Right lobe of liver (tissue), 4 donors: Measurements from ENCODE around the gene HRNR.

ENCODE experiments used
- POLR2A ChIP-seq: fragments of 450-650 bp; IDR thresholded peaks from one replicate; pipeline ENCODE4 v1.6.1; 2017; ENCODE audit warnings: antibody characterized with exemption, mild to moderate bottlenecking
- TF ChIP-seq, protein P1 (sequence below), 4 donors: fragments of 200-600 bp in 3 of 4; fragments of 450-650 bp in 1 of 4; IDR thresholded peaks; one replicate each; pipeline versions ENCODE4 v1.5.1 to v1.8.0; 2016 to 2022; ENCODE audit warnings: antibody characterized with exemption in 4 of 4, mild to moderate bottlenecking in 2 of 4
- donor health status: DM: no; HTN: no; CAD: no.
- donor health status: DM: no; HTN: no; CAD: no.
- donor health status: DM: no; HTN: yes; CAD: no.

GRCh38 chr1:152218762-152219436 lies 5.1 kb downstream of the HRNR start:
- TF ChIP-seq, protein P1, sequence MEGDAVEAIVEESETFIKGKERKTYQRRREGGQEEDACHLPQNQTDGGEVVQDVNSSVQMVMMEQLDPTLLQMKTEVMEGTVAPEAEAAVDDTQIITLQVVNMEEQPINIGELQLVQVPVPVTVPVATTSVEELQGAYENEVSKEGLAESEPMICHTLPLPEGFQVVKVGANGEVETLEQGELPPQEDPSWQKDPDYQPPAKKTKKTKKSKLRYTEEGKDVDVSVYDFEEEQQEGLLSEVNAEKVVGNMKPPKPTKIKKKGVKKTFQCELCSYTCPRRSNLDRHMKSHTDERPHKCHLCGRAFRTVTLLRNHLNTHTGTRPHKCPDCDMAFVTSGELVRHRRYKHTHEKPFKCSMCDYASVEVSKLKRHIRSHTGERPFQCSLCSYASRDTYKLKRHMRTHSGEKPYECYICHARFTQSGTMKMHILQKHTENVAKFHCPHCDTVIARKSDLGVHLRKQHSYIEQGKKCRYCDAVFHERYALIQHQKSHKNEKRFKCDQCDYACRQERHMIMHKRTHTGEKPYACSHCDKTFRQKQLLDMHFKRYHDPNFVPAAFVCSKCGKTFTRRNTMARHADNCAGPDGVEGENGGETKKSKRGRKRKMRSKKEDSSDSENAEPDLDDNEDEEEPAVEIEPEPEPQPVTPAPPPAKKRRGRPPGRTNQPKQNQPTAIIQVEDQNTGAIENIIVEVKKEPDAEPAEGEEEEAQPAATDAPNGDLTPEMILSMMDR (IDR thresholded peaks at IDR 0.05) = no peak
- TF ChIP-seq POLR2A = no peak
